SK-N-SH (cell line): ENCODE measurements around the gene CDH12. TPM values are rescaled to one million over a fixed set of nuclear protein-coding genes. Genes with fewer than 3 reads are reported as not detected.

Source experiments
- CTCF ChIA-PET: fragments of 300-600, 350-600 bp; formaldehyde crosslinking; extraction: SDS; loops from one replicate; lab custom pipeline; 2021; lab: Yijun Ruan, JAX
- POLR2A ChIA-PET: fragments of 350-600 bp; sonication (Branson Sonifier 250); formaldehyde crosslinking; extraction: SDS; loops from one replicate; lab custom pipeline; 2020; ENCODE audit warnings: antibody characterized with exemption, inconsistent platforms; lab: Yijun Ruan, JAX
- DNase-seq: peaks from one replicate; pipeline ENCODE4 v3.0.0; 2012
- H2AFZ ChIP-seq: fragments of 200-600 bp; sonication (generic); 2 replicates; pipeline ENCODE4 v1.8.1; 2016; ENCODE audit warnings: antibody characterized with exemption, mild to moderate bottlenecking, low read depth
- H3F3A ChIP-seq: fragments of 200-600 bp; sonication (generic); replicated peaks from 2 replicates; pipeline ENCODE3; 2016; ENCODE audit warnings: antibody characterized with exemption, mild to moderate bottlenecking; ENCODE audit not compliant: insufficient read depth
- H3K27ac ChIP-seq, 2 experiments: fragments of 200-500 bp in 1 of 2; fragments of 200-600 bp in 1 of 2; sonication (Bioruptor generic) in 1 of 2; sonication (generic), shearing (Covaris generic) in 1 of 2; 2 replicates each; pipeline versions ENCODE4 v1.5.1 to v1.6.1; 2014 to 2016; ENCODE audit warnings: low read depth in 2 of 2, inconsistent platforms in 1 of 2, low read length in 1 of 2, mild to moderate bottlenecking in 1 of 2, mixed read lengths in 1 of 2
- H3K27me3 ChIP-seq: fragments of 200-600 bp; sonication (generic), shearing (Covaris generic); 2 replicates; pipeline ENCODE4 v1.6.1; 2016; ENCODE audit warnings: mixed run types; ENCODE audit not compliant: insufficient read depth
- H3K36me3 ChIP-seq, 2 experiments: fragments of 200-500 bp in 1 of 2; fragments of 200-600 bp in 1 of 2; sonication (Bioruptor generic) in 1 of 2; sonication (generic) in 1 of 2; replicated peaks in 1 of 2; 2 replicates each; pipeline versions ENCODE3 to v1.5.1; 2014 to 2016; ENCODE audit warnings: low read length in 1 of 2, mild to moderate bottlenecking in 1 of 2; ENCODE audit not compliant: insufficient read depth in 2 of 2, control insufficient read depth in 1 of 2
- H3K4me1 ChIP-seq, 2 experiments: fragments of 200-500 bp in 1 of 2; fragments of 200-600 bp in 1 of 2; sonication (Bioruptor generic) in 1 of 2; sonication (generic), shearing (Covaris generic) in 1 of 2; 2 replicates each; pipeline versions ENCODE4 v1.5.1 to v1.6.1; 2014 to 2016; ENCODE audit warnings: low read depth in 1 of 2, low read length in 1 of 2, mixed run types in 1 of 2; ENCODE audit not compliant: insufficient read depth in 2 of 2, control insufficient read depth in 1 of 2
- H3K4me2 ChIP-seq: fragments of 200-600 bp; sonication (generic), shearing (Covaris generic); 2 replicates; pipeline ENCODE4 v1.6.1; 2017; ENCODE audit warnings: mixed run types
- H3K4me3 ChIP-seq, 2 experiments: fragments of 200-500 bp in 1 of 2; fragments of 200-600 bp in 1 of 2; sonication (Bioruptor generic) in 1 of 2; sonication (generic), shearing (Covaris generic) in 1 of 2; 2 replicates each; pipeline versions ENCODE4 v1.5.1 to v1.8.1; 2014 to 2016; ENCODE audit warnings: low read depth in 2 of 2, inconsistent platforms in 1 of 2, low read length in 1 of 2, mild to moderate bottlenecking in 1 of 2, mixed read lengths in 1 of 2, moderate library complexity in 1 of 2
- H3K79me2 ChIP-seq: fragments of 200-600 bp; sonication (generic); 2 replicates; pipeline ENCODE4 v1.8.1; 2017; ENCODE audit warnings: mild to moderate bottlenecking; ENCODE audit not compliant: insufficient read depth
- H3K9ac ChIP-seq: fragments of 200-600 bp; sonication (generic); 2 replicates; pipeline ENCODE4 v1.6.1; 2017; ENCODE audit warnings: mixed run types
- H3K9me2 ChIP-seq: fragments of 200-600 bp; sonication (generic); 2 replicates; pipeline ENCODE4 v1.6.1; 2017; ENCODE audit warnings: mixed run types
- H3K9me3 ChIP-seq: fragments of 200-600 bp; sonication (generic); 2 replicates; pipeline ENCODE4 v1.6.1; 2017; ENCODE audit warnings: mixed run types, mild to moderate bottlenecking, moderate library complexity
- H4K20me1 ChIP-seq: fragments of 200-600 bp; sonication (generic); 2 replicates; pipeline ENCODE4 v1.6.1; 2017; ENCODE audit warnings: mild to moderate bottlenecking, mixed run types; ENCODE audit not compliant: insufficient read depth
- CHD2 ChIP-seq: fragments of 150-350 bp; IDR thresholded peaks from 2 replicates; pipeline ENCODE4 v1.6.1; 2018; ENCODE audit warnings: low read length; ENCODE audit not compliant: partially characterized antibody
- CTCF ChIP-seq: fragments of 200-600 bp; sonication (generic); IDR thresholded peaks from 2 replicates; pipeline ENCODE4 v1.6.1; 2017; ENCODE audit warnings: antibody characterized with exemption, mild to moderate bottlenecking, moderate library complexity
- ELF1 ChIP-seq: IDR thresholded peaks from 2 replicates; pipeline ENCODE4 v1.4.0; 2012
- EZH2phosphoT487 ChIP-seq: fragments of 200-600 bp; sonication (generic); IDR thresholded peaks from 2 replicates; pipeline ENCODE4 v1.6.1; 2017; ENCODE audit warnings: low read depth, mixed run types, mild to moderate bottlenecking, antibody characterized with exemption, moderate library complexity, borderline replicate concordance
- FOSL2 ChIP-seq: IDR thresholded peaks from 2 replicates; pipeline ENCODE4 v1.4.0; 2012; ENCODE audit warnings: low read depth, mild to moderate bottlenecking, moderate library complexity, borderline replicate concordance
- FOXJ3 ChIP-seq: sonication (generic); formaldehyde crosslinking; IDR thresholded peaks from 2 replicates; pipeline ENCODE4 v1.5.1; 2020; ENCODE audit warnings: mild to moderate bottlenecking, missing genetic modification reagents
- FOXM1 ChIP-seq: IDR thresholded peaks from 2 replicates; pipeline ENCODE4 v1.4.0; 2012; ENCODE audit warnings: low read depth, mild to moderate bottlenecking
- GATA2 ChIP-seq: sonication (generic); formaldehyde crosslinking; IDR thresholded peaks from 2 replicates; pipeline ENCODE4 v1.5.0; 2020; ENCODE audit warnings: mild to moderate bottlenecking, missing genetic modification reagents
- IRF3 ChIP-seq: fragments of 150-350 bp; IDR thresholded peaks from 2 replicates; pipeline ENCODE4 v1.6.1; 2016; ENCODE audit warnings: mild to moderate bottlenecking, low read depth, low read length
- JUND ChIP-seq: IDR thresholded peaks from 2 replicates; pipeline ENCODE4 v1.4.0; 2012
- MAX ChIP-seq: IDR thresholded peaks from 2 replicates; pipeline ENCODE4 v1.4.0; 2012; ENCODE audit warnings: low read depth
- MEF2A ChIP-seq: IDR thresholded peaks from 2 replicates; pipeline ENCODE4 v1.4.0; 2012; ENCODE audit warnings: low read depth, borderline replicate concordance
- MXI1 ChIP-seq: IDR thresholded peaks from 2 replicates; pipeline ENCODE4 v1.6.1; 2012; ENCODE audit warnings: mild to moderate bottlenecking, low read depth, low read length, improper control_type of control experiment
- NFIC ChIP-seq: IDR thresholded peaks from 2 replicates; pipeline ENCODE4 v1.4.0; 2012; ENCODE audit warnings: borderline replicate concordance
- PBX3 ChIP-seq: IDR thresholded peaks from 2 replicates; pipeline ENCODE4; 2012
- RAD21 ChIP-seq: IDR thresholded peaks from 2 replicates; pipeline ENCODE4 v1.6.1; 2012; ENCODE audit warnings: mild to moderate bottlenecking, low read length
- SIN3A ChIP-seq: IDR thresholded peaks from 2 replicates; pipeline ENCODE4 v1.6.1; 2012; ENCODE audit warnings: low read depth, mild to moderate bottlenecking, low read length, moderate library complexity, borderline replicate concordance
- SMC3 ChIP-seq: IDR thresholded peaks from 2 replicates; pipeline ENCODE4 v1.6.1; 2012; ENCODE audit warnings: low read depth, low read length, improper control_type of control experiment
- TEAD4 ChIP-seq: IDR thresholded peaks from 2 replicates; pipeline ENCODE4 v1.4.0; 2012; ENCODE audit warnings: mild to moderate bottlenecking, borderline replicate concordance; ENCODE audit not compliant: insufficient read depth
- USF2 ChIP-seq: fragments of 150-350 bp; IDR thresholded peaks from 2 replicates; pipeline ENCODE4 v1.6.1; 2017; ENCODE audit warnings: antibody characterized with exemption, low read length, low read depth, borderline replicate concordance
- ZBTB33 ChIP-seq: IDR thresholded peaks from 2 replicates; pipeline ENCODE4 v1.4.0; 2012; ENCODE audit warnings: low read depth, borderline replicate concordance
- WGBS: methylation state at CpG from one replicate; pipeline ENCODE4 v1.1.6; 2017; ENCODE audit warnings: low lambda C conversion rate; 5-methylcytosine and 5-hydroxymethylcytosine counted together
- polyA plus RNA-seq, 3 experiments: library from polyadenylated mRNA; depleted of rRNA; stranded (reverse); fragments of >200 nt; gene quantifications; 2 replicates each; pipeline ENCODE4 v1.2.3, GENCODE V29; 2012

The CDH12 gene
- polyA plus RNA-seq, 1 of the 3 experiments (the other 2 are of a cell fraction): not detected

- Histone ChIP-seq H3K9me3 (no peaks in the 10 kb centered on the region), H3K9ac (no peak overlapping the region), H3K36me3 (no peaks in the 10 kb centered on the region), H3K79me2 (no peaks in the 10 kb centered on the region), H2AFZ (no peak overlapping the region), H3F3A (no peaks in the 10 kb centered on the region), H3K9me2 (no peaks in the 10 kb centered on the region), H4K20me1 (no peaks in the 10 kb centered on the region), H3K4me2 (no peak overlapping the region), H3K27ac (no peak overlapping the region), H3K4me3 (no peak overlapping the region), H3K4me1 (no peaks in the 10 kb centered on the region), H3K27me3 (no peaks in the 10 kb centered on the region; the same call in 1 of the 2 replicates)
- WGBS: 0% methylated on average over 1 of the region's 1 CpG
- ChIA-PET CTCF (no interaction called here), POLR2A (no interaction called here)
- DNase-seq: no peak
- TF ChIP-seq SIN3A: no peak
- TF ChIP-seq MAX: no peak
- TF ChIP-seq, all 33 proteins: peak for 0
Observed at GRCh38 chr5:22644859-22645258, 208.3 kb downstream of the CDH12 start.

GRCh38 chr5:22643356-22643755 lies 209.8 kb downstream of the CDH12 start:
- ChIA-PET POLR2A (no interaction called here), CTCF (no interaction called here)
- Histone ChIP-seq H3K4me3 (no peak overlapping the region), H3K36me3 (no peaks in the 10 kb centered on the region), H3K79me2 (no peaks in the 10 kb centered on the region), H3K4me2 (no peak overlapping the region), H4K20me1 (no peaks in the 10 kb centered on the region), H3K4me1 (no peaks in the 10 kb centered on the region), H3K9me2 (no peaks in the 10 kb centered on the region), H3K27me3 (no peaks in the 10 kb centered on the region; the same call in 1 of the 2 replicates), H2AFZ (no peak overlapping the region), H3K9me3 (no peaks in the 10 kb centered on the region), H3F3A (no peaks in the 10 kb centered on the region), H3K9ac (no peak overlapping the region), H3K27ac (no peak overlapping the region)
- WGBS: 7% methylated on average over 2 of the region's 2 CpGs
- DNase-seq: no peak
- no peak for TF ChIP-seq IRF3
- no peak for TF ChIP-seq USF2
- no peak for TF ChIP-seq RAD21
- no peak for TF ChIP-seq MEF2A
- TF ChIP-seq FOSL2: no peak
- TF ChIP-seq NFIC: no peak
- no peak for TF ChIP-seq TEAD4
- no peak for TF ChIP-seq EZH2phosphoT487
- no peak for TF ChIP-seq CTCF
- no peak for TF ChIP-seq ELF1
- no peak for TF ChIP-seq GATA2 (CRISPR knock-in tag)
- TF ChIP-seq JUND: no peak
- TF ChIP-seq FOXM1: no peak
- TF ChIP-seq ZBTB33: no peak
- TF ChIP-seq MXI1: no peak
- TF ChIP-seq FOXJ3 (CRISPR knock-in tag): no peak
- no peak for TF ChIP-seq PBX3
- TF ChIP-seq SMC3: no peak
- no peak for TF ChIP-seq CHD2
